ENCODE data around the gene LRR1.

Gene LRR1

GRCh38 chr14:49619730-49620129 is 21.0 kb downstream of the LRR1 start:
- Histone ChIP-seq H2BK15ac (ENCODE audit: low read length) (no peak overlapping the region), H3K9ac (ENCODE audit: low read depth, low read length, poor library complexity) (no peak overlapping the region), H3K4me2 (ENCODE audit: insufficient read depth, low read length, poor library complexity, severe bottlenecking) (peak overlapping the region; percentile 50), H3K27ac (replicated peaks; ENCODE audit: low read length) (no peak overlapping the region), H2AFZ (ENCODE audit: low read length) (peak overlapping the region; percentile 95), H2AK5ac (ENCODE audit: low read depth, low read length) (no peak overlapping the region), H2BK12ac (ENCODE audit: low read length) (no peak overlapping the region), H3K4ac (ENCODE audit: low read length) (no peak overlapping the region), H3K9me3 (replicated peaks in 1 of 2; ENCODE audit: control insufficient read depth in 2 of 2, insufficient read depth in 1 of 2, low read depth in 1 of 2, low read length in 2 of 2) (no peaks in the 10 kb centered on the region), H3K4me1 (ENCODE audit: control insufficient read depth in 2 of 2, insufficient read depth in 1 of 2, low read depth in 1 of 2, low read length in 2 of 2) (peaks cover 2 to 15% of the 10 kb centered on the region in 2 donors), H3K14ac (ENCODE audit: low read length) (no peak overlapping the region), H2BK5ac (ENCODE audit: low read length) (no peak overlapping the region), H3K23ac (ENCODE audit: low read depth, low read length, poor library complexity) (no peak overlapping the region), H4K91ac (ENCODE audit: low read depth, low read length, poor library complexity) (no peak overlapping the region), H3K79me1 (ENCODE audit: low read depth, low read length) (peaks cover 4% of the 10 kb centered on the region), H3K4me3 (ENCODE audit: low read length in 2 of 2) (peak overlapping the region; percentile 76 to 88), H3K36me3 (replicated peaks in 1 of 2; ENCODE audit: control insufficient read depth in 2 of 2, insufficient read depth in 2 of 2, low read length in 2 of 2) (peaks cover 8 to 77% of the 10 kb centered on the region in 2 donors), H3K27me3 (ENCODE audit: control insufficient read depth in 3 of 3, insufficient read depth in 3 of 3, low read depth in 1 of 3, low read length in 3 of 3) (no peaks in the 10 kb centered on the region), H2BK120ac (ENCODE audit: low read depth, low read length) (no peak overlapping the region), H3K18ac (ENCODE audit: low read length) (no peak overlapping the region), H4K8ac (ENCODE audit: low read depth, low read length) (no peak overlapping the region)
- DNase-seq (ENCODE audit: low spot score) = no peak
- no CpG with 5 or more reads among the region's 11 CpGs for WGBS, 2 donors (ENCODE audit: extremely low coverage in 2 of 2, insufficient read length in 2 of 2, insufficient replicate concordance in 1 of 2)

GRCh38 chr14:49620182-49621113 is 21.7 kb downstream of the LRR1 start, which contains the start of the genes MGAT2 and RPL36AL:
TSS of gene MGAT2 (plus strand) at chr14:49620799. CDS start at chr14:49621269, 470 bp downstream.
TSS of gene RPL36AL (minus strand) at chr14:49620626. CDS start at chr14:49619104, 1,522 bp downstream.
- whole genome bisulfite sequencing, 2 donors (ENCODE audit: extremely low coverage in 2 of 2, insufficient read length in 2 of 2, insufficient replicate concordance in 1 of 2) = no CpG with 5 or more reads among the region's 85 CpGs
- Histone ChIP-seq H4K8ac (ENCODE audit: low read depth, low read length) (no peak within 1 kb of the TSS), H2BK5ac (ENCODE audit: low read length) (peak within 1 kb of the TSS; percentile 96), H3K4me1 (ENCODE audit: control insufficient read depth in 2 of 2, insufficient read depth in 1 of 2, low read depth in 1 of 2, low read length in 2 of 2) (peaks cover 2 to 15% of the 10 kb centered on the region in 2 donors), H2AK5ac (ENCODE audit: low read depth, low read length) (peak within 1 kb of the TSS; percentile 66), H3K79me1 (ENCODE audit: low read depth, low read length) (peaks cover 4% of the 10 kb centered on the region), H2AFZ (ENCODE audit: low read length) (peak within 1 kb of the TSS; percentile 95), H4K91ac (ENCODE audit: low read depth, low read length, poor library complexity) (no peak within 1 kb of the TSS), H2BK15ac (ENCODE audit: low read length) (peak within 1 kb of the TSS; percentile 92), H3K23ac (ENCODE audit: low read depth, low read length, poor library complexity) (peak within 1 kb of the TSS; percentile 99), H2BK12ac (ENCODE audit: low read length) (no peak within 1 kb of the TSS), H3K27ac (replicated peaks; ENCODE audit: low read length) (peak within 1 kb of the TSS; percentile 91), H3K4ac (ENCODE audit: low read length) (no peak within 1 kb of the TSS), H3K4me2 (ENCODE audit: insufficient read depth, low read length, poor library complexity, severe bottlenecking) (peak within 1 kb of the TSS; percentile 85), H3K14ac (ENCODE audit: low read length) (peak within 1 kb of the TSS; percentile 86), H3K4me3 (ENCODE audit: low read length in 2 of 2) (peak within 1 kb of the TSS; percentile 76 to 98), H3K18ac (ENCODE audit: low read length) (peak within 1 kb of the TSS; percentile 98), H3K36me3 (replicated peaks in 1 of 2; ENCODE audit: control insufficient read depth in 2 of 2, insufficient read depth in 2 of 2, low read length in 2 of 2) (peaks cover 8 to 77% of the 10 kb centered on the region in 2 donors), H3K9ac (ENCODE audit: low read depth, low read length, poor library complexity) (peak within 1 kb of the TSS; percentile 99), H3K27me3 (ENCODE audit: control insufficient read depth in 3 of 3, insufficient read depth in 3 of 3, low read depth in 1 of 3, low read length in 3 of 3) (no peaks in the 10 kb centered on the region), H2BK120ac (ENCODE audit: low read depth, low read length) (peak within 1 kb of the TSS; percentile 61), H3K9me3 (replicated peaks in 1 of 2; ENCODE audit: control insufficient read depth in 2 of 2, insufficient read depth in 1 of 2, low read depth in 1 of 2, low read length in 2 of 2) (no peaks in the 10 kb centered on the region)
- peak; percentile 97 for DNase-seq (ENCODE audit: low spot score)

DNA sequence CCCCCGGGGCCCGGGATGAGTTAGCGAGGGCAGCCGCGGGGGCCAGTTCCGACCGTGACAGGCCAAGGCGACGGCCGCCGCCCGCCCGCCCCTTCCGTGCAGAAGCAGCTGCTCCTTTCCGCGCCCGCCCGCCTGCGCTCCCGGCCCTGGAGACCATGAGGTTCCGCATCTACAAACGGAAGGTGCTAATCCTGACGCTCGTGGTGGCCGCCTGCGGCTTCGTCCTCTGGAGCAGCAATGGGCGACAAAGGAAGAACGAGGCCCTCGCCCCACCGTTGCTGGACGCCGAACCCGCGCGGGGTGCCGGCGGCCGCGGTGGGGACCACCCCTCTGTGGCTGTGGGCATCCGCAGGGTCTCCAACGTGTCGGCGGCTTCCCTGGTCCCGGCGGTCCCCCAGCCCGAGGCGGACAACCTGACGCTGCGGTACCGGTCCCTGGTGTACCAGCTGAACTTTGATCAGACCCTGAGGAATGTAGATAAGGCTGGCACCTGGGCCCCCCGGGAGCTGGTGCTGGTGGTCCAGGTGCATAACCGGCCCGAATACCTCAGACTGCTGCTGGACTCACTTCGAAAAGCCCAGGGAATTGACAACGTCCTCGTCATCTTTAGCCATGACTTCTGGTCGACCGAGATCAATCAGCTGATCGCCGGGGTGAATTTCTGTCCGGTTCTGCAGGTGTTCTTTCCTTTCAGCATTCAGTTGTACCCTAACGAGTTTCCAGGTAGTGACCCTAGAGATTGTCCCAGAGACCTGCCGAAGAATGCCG is 22.6 kb downstream of the LRR1 start:
- peak overlapping the region; percentile 85 for H3K4me2 ChIP-seq (ENCODE audit: insufficient read depth, low read length, poor library complexity, severe bottlenecking)
- no CpG with 5 or more reads among the region's 65 CpGs for WGBS, 2 donors (ENCODE audit: extremely low coverage in 2 of 2, insufficient read length in 2 of 2, insufficient replicate concordance in 1 of 2)
- no peak for DNase-seq (ENCODE audit: low spot score)
- peak overlapping the region; percentile 95 for H2AFZ ChIP-seq (ENCODE audit: low read length)
- no peak overlapping the region for H2BK12ac ChIP-seq (ENCODE audit: low read length)
- peak overlapping the region; percentile 99 for H3K9ac ChIP-seq (ENCODE audit: low read depth, low read length, poor library complexity)
- H4K8ac ChIP-seq (ENCODE audit: low read depth, low read length) = no peak overlapping the region
- H3K4me3 ChIP-seq (ENCODE audit: low read length in 2 of 2) = peak overlapping the region; percentile 76 to 98
- peak overlapping the region; percentile 91 for H3K27ac ChIP-seq (replicated peaks; ENCODE audit: low read length)
- peak overlapping the region; percentile 96 for H2BK5ac ChIP-seq (ENCODE audit: low read length)
- peak overlapping the region; percentile 99 for H3K23ac ChIP-seq (ENCODE audit: low read depth, low read length, poor library complexity)
- peak overlapping the region; percentile 98 for H3K18ac ChIP-seq (ENCODE audit: low read length)
- H3K4me1 ChIP-seq (ENCODE audit: control insufficient read depth in 2 of 2, insufficient read depth in 1 of 2, low read depth in 1 of 2, low read length in 2 of 2) = peaks cover 2 to 15% of the 10 kb centered on the region in 2 donors
- H4K91ac ChIP-seq (ENCODE audit: low read depth, low read length, poor library complexity) = no peak overlapping the region
- H3K14ac ChIP-seq (ENCODE audit: low read length) = peak overlapping the region; percentile 86
- H3K9me3 ChIP-seq (replicated peaks in 1 of 2; ENCODE audit: control insufficient read depth in 2 of 2, insufficient read depth in 1 of 2, low read depth in 1 of 2, low read length in 2 of 2) = no peaks in the 10 kb centered on the region
- H3K36me3 ChIP-seq (replicated peaks in 1 of 2; ENCODE audit: control insufficient read depth in 2 of 2, insufficient read depth in 2 of 2, low read length in 2 of 2) = peaks cover 6 to 77% of the 10 kb centered on the region in 2 donors
- H3K79me1 ChIP-seq (ENCODE audit: low read depth, low read length) = peaks cover 4% of the 10 kb centered on the region
- peak overlapping the region; percentile 92 for H2BK15ac ChIP-seq (ENCODE audit: low read length)
- H2AK5ac ChIP-seq (ENCODE audit: low read depth, low read length) = peak overlapping the region; percentile 66
- H3K4ac ChIP-seq (ENCODE audit: low read length) = no peak overlapping the region
- H3K27me3 ChIP-seq (ENCODE audit: control insufficient read depth in 3 of 3, insufficient read depth in 3 of 3, low read depth in 1 of 3, low read length in 3 of 3) = no peaks in the 10 kb centered on the region
- peak overlapping the region; percentile 61 for H2BK120ac ChIP-seq (ENCODE audit: low read depth, low read length)
